ENCODE results near the gene GFOD2. TPM values are rescaled to one million over a fixed set of nuclear protein-coding genes. Genes with fewer than 3 reads are reported as not detected.
"Not testable (repeated sequence)": the region's sequence is repeated elsewhere in the genome, so short reads cannot be mapped to it uniquely, and the experiment has no call there.

The GFOD2 gene
- 16.8 and 19.7 TPM in 2 replicates for total RNA-seq (2014; rRNA removed; shearing (Covaris generic))

- peak; percentile 96 for DNase-seq (ENCODE audit: low spot score)
Observed at GRCh38 chr16:67719048-67719777, at the start of gene GFOD2. GFOD2 (minus strand) TSS chr16:67719316; CDS start chr16:67685715, 33,601 bp downstream.

GRCh38 chr16:67767953-67768352, 48.8 kb upstream of the GFOD2 start:
- DNase-seq (ENCODE audit: low spot score), result no peak

GRCh38 chr16:67766291-67766690, 47.2 kb upstream of the GFOD2 start:
- no peak for DNase-seq (ENCODE audit: low spot score)

GRCh38 chr16:67764158-67764667, 45.1 kb upstream of the GFOD2 start:
- DNase-seq (ENCODE audit: low spot score), result no peak

- no peak for DNase-seq (ENCODE audit: low spot score)
Observed at GRCh38 chr16:67763066-67763465, 44.0 kb upstream of the GFOD2 start.

- DNase-seq (ENCODE audit: low spot score), result no peak
Observed at GRCh38 chr16:67762385-67762784, 43.3 kb upstream of the GFOD2 start.

- DNase-seq (ENCODE audit: low spot score), result no peak
Observed at GRCh38 chr16:67761924-67762323, 42.8 kb upstream of the GFOD2 start.

- no peak for DNase-seq (ENCODE audit: low spot score)
Observed at GRCh38 chr16:67760956-67761230, 41.8 kb upstream of the GFOD2 start.

- no peak for DNase-seq (ENCODE audit: low spot score)
Observed at GRCh38 chr16:67760206-67760955, 41.3 kb upstream of the GFOD2 start.

GRCh38 chr16:67758966-67759365, 39.9 kb upstream of the GFOD2 start:
- no peak for DNase-seq (ENCODE audit: low spot score)

GRCh38 chr16:67758006-67758405, 38.9 kb upstream of the GFOD2 start:
- no peak for DNase-seq (ENCODE audit: low spot score)

- no peak for DNase-seq (ENCODE audit: low spot score)
Observed at GRCh38 chr16:67752641-67753040, 33.5 kb upstream of the GFOD2 start.

GRCh38 chr16:67751331-67751730, 32.2 kb upstream of the GFOD2 start:
- DNase-seq (ENCODE audit: low spot score), result not testable (repeated sequence)

- DNase-seq (ENCODE audit: low spot score), result no peak
Observed at GRCh38 chr16:67750466-67750865, 31.4 kb upstream of the GFOD2 start.

GRCh38 chr16:67749436-67750078, 30.4 kb upstream of the GFOD2 start:
- no peak for DNase-seq (ENCODE audit: low spot score)

- no peak for DNase-seq (ENCODE audit: low spot score)
Observed at GRCh38 chr16:67748834-67749233, 29.7 kb upstream of the GFOD2 start.

GRCh38 chr16:67746846-67747245, 27.7 kb upstream of the GFOD2 start:
- DNase-seq (ENCODE audit: low spot score), result no peak

GRCh38 chr16:67741118-67741517, 22.0 kb upstream of the GFOD2 start:
- DNase-seq (ENCODE audit: low spot score), result no peak

GRCh38 chr16:67740391-67740790, 21.3 kb upstream of the GFOD2 start:
- DNase-seq (ENCODE audit: low spot score), result no peak

- DNase-seq (ENCODE audit: low spot score), result peak; percentile 39
Observed at GRCh38 chr16:67736858-67737257, 17.7 kb upstream of the GFOD2 start.

- DNase-seq (ENCODE audit: low spot score), result no peak
Observed at GRCh38 chr16:67734731-67735201, 15.7 kb upstream of the GFOD2 start.

- DNase-seq (ENCODE audit: low spot score), result no peak
Observed at GRCh38 chr16:67733734-67734470, 14.8 kb upstream of the GFOD2 start.

All from HT-29 (cell line).